GM21367 (cell line): ENCODE measurements around the gene ZNF236.
"Not testable (repeated sequence)": the region's sequence is repeated elsewhere in the genome, so short reads cannot be mapped to it uniquely, and the experiment has no call there.

Source experiments
- ATAC-seq: cut with Tn5 transposase; IDR thresholded peaks from one replicate; pipeline ENCODE4 v1.9.1; 2021; ENCODE audit not compliant: unreplicated experiment

The ZNF236 gene

GRCh38 chr18:76822506-76823160 lies at the start of gene ZNF236:
TSS of gene ZNF236 (plus strand) at chr18:76822557. CDS start at chr18:76822608, 51 bp downstream.
- peak; percentile 25 for ATAC-seq

DNA sequence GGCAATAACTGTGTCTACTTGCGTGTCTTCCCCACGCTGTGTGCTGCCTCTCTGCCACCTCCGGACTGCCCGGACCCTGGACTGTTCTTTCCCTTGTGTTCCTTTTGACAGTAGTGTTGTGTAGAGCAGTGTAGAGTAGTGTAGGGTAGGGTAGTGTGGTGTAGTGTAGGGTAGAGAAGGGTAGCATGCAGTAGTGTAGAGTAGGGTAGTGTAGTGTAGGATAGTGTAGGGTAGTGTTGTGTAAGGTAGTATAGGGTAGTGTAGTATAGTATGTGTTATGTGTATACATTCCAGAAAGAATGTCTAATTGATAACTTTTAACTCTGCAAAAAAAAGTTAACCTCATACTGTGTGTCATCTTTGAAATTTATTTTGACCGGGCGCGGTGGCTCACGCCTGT lies 49.7 kb upstream of the ZNF236 start:
- ATAC-seq = no peak

- ATAC-seq = not testable (repeated sequence)
Observed at GRCh38 chr18:76777036-76777435, 45.3 kb upstream of the ZNF236 start.

GRCh38 chr18:76783786-76784484 lies 38.4 kb upstream of the ZNF236 start:
- no peak for ATAC-seq

- ATAC-seq = no peak
Observed at GRCh38 chr18:76785872-76786271, 36.5 kb upstream of the ZNF236 start.

DNA sequence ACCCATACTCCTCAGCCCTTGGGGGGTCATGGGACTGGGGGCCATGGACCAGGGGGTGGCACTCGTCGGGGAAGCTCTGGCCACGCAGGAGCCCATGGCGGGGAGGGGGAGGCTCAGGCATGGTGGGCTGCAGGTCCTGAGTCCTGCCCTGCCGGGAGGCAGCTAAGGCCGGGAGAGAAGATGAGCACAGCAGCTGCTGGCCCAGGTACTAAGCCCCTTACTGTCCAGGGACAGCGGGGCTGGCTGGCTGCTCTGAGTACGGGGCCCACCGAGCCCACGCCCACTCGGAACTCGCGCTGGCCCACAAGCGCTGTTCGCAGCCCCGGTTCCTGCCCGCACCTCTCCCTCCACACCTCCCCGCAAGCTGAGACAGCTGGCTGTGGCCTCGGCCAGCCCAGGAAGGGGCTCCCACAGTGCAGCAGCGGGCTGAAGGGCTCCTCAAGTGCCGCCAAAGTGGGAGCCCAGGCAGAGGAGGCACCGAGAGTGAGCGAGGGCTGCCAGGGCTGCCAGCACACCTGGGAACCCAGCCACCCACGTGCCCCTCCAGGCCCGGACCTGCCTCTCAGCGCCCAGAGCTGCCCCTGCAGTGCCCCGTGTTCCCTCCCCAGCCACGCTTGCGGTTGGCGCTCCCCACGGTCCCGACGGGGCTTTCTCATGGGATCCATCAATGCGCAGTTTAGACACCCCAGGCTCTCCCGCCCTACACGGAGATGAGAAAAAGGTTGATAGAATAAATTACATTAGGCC lies 33.6 kb upstream of the ZNF236 start:
- no peak for ATAC-seq

DNA sequence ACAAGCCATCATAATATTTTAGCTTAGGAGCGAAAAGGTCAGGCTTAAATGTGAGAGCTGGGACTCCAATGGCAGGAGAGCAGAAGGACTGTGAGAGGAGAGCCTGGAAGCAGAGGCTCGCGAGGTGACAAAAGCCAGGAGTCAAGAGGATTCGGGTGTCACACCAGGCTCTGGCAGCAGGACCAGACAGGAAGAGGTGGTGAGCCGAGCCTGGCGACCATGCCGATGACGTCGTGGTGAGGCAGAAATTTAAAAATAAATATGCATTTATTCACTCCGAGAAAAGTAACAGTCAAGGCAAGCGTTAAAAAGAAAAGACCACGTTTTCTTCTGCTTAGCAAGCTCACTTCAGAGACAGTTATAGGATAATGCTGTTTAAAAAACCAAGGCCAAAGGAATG lies 31.3 kb upstream of the ZNF236 start:
- no peak for ATAC-seq

DNA sequence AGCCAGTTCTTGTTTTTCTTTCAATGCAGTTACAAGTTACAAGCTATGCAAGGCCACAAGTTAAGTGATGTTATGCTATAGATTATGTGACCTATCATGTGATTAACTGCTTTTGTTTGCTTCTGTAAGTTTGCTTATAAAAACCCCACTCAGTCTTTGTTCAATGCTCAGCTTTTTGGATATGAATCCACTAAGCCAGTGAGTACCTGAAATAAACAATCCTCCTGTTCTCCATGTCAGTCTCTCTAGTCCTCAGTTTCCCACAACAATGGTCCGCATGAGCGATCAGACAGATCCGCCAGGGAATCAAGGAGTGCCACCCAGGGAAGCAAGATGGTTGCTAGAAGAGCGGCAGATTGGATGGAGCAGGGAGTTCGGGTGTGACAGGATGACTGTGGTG lies 30.7 kb upstream of the ZNF236 start:
- ATAC-seq = no peak

GRCh38 chr18:76794326-76794725 lies 28.0 kb upstream of the ZNF236 start:
- ATAC-seq = no peak

DNA sequence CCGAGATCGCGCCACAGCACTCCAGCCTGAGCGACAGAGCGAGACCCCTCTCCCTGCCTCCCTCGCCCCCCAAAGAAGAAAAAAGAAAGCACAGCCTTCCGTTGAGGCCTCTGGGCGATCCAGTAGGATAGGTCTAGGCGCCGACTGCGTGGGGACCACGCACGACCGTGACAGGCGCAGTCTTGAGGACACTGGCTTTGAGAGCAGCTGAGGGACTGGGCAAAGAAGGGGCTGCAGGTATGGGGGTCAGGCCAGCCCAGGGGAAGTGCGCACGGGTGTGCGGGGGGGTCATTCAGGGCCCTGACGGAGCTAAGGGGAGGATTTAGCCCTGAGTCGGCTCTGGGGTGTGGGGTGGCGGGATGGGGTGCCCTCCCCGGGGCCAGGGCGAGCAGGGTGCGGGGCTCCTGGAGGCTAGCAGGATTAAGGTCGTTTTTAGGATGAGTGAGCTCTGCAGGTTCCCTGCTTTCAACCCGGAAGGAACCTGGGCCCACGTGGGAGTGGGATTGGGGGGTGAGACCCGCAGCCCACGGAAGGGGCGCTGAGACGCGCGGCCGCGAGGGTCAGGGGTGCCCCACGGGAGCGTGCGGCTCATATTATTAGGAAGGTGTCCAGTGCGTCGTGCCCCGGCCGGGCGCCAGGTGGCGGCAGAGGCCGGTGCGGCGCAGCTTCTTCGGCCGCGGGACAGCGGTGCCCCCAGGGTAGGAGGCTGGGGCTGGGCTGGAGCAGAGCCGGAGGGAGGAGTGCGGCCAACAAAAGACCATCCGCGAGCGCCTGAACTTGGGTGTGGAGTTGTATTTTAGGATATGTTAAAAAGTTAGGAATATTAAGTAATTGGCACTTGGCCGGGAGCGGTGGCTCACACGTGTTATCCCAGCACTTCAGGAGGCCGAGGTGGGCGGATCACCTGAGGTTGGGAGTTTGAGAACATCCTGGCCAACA lies 20.5 kb upstream of the ZNF236 start:
- ATAC-seq = peak; percentile 91

- ATAC-seq = no peak
Observed at GRCh38 chr18:76803413-76803812, 18.9 kb upstream of the ZNF236 start.

DNA sequence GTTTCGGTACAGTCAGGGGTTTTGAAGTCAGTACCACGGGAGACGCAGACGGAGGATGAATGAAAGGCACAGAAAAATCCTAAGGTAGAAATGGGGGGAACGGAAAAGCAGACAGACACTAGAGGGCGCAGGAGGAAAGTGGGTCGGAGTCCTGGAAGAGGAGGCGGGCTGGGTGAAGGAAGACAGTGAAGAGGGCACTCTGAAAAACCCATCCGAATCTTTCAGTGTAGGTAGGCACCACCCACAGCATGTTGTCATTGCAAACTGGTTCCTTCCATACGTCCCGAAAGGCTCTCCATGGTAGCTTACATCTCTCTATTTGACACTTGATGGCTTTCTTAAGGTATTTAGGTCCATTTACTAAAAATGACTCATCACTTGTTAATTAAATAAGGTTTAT lies 18.5 kb upstream of the ZNF236 start:
- peak; percentile 66 for ATAC-seq

GRCh38 chr18:76805221-76805620 lies 17.1 kb upstream of the ZNF236 start:
- no peak for ATAC-seq

- ATAC-seq = no peak
Observed at GRCh38 chr18:76806301-76806700, 16.1 kb upstream of the ZNF236 start.

DNA sequence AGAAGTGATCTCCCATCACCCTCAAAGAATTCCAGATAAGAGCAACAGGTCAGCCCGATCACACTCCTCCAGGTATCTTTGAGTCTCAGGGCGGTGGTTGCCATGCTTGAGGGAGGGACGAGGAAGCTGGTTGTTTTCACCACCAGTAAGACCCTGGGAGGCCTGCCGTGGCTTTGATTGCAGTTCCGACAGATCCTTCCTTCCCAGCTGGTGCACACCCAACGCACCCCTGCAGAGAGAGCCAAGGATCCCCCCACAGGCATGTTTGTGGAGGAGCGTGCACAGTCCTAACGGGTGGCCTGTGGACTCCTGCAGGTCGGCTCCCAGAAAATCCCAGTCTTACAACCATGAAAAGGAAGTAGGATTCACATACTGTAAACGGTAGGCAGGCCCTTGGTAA lies 13.8 kb upstream of the ZNF236 start:
- no peak for ATAC-seq

GRCh38 chr18:76811530-76811929 lies 10.8 kb upstream of the ZNF236 start:
- not testable (repeated sequence) for ATAC-seq

- ATAC-seq = no peak
Observed at GRCh38 chr18:76814256-76814655, 8.1 kb upstream of the ZNF236 start.

DNA sequence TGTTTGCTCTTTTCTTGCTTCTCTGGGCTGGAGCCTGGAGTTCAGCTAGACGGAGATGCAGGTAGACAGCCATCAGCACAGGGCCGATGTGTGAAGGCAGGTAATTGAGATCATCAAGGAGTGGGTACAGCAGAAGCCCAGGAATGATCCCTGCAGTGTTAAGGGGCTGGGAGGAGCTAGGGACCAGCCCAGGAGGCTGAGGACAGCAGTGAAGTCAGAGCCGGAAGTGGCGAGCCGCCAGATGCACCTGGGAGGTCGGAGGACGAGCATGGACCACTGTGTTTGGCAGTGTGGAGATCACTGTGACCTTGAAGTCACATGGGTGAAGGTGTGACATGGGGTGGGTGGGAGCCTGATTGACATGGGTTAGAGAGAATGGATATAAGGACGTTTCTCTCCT lies 6.2 kb upstream of the ZNF236 start:
- no peak for ATAC-seq

DNA sequence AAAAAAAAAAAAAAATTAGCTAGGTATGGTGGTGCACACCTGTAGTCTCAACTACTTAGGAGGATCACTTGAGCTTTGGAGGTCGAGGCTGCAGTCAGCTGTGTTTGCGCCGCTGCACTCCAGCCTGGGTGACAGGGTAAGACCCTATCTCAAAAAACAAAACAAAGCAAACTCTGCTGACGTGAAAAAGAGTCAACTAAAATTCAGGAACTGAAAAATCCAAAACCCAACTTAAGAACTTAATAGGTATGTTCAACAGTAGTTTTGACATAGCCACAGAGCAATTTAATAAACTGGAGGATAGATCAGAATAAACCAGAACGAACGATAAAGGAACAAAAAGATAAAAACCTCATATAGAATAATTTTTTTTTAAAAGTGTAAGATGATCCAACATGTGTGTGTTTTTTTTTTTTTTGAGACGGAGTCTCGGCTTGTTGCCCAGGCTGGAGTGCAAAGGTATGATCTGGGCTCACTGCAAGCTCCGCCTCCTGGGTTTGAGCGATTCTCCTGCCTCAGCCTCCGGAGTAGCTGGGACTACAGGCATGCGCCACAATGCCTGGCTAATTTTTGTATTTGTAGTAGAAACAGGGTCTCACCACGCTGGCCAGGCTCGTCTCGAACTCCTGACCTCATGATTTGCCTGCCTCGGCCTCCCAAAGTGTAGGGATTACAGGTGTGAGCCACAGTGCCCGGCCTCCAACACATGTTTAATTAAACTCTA lies 4.3 kb upstream of the ZNF236 start:
- no peak for ATAC-seq

GRCh38 chr18:76819411-76820136 lies 2.8 kb upstream of the ZNF236 start:
- ATAC-seq = no peak
